H4 (cell line): Measurements from ENCODE around the gene SLC45A2. TPM values are rescaled to one million over a fixed set of nuclear protein-coding genes. Genes with fewer than 3 reads are reported as not detected.
"Not testable (repeated sequence)": the region's sequence is repeated elsewhere in the genome, so short reads cannot be mapped to it uniquely, and the experiment has no call there.

Source experiments
- DNase-seq: peaks from one replicate; pipeline ENCODE4 v3.0.0-alpha.2; 2015; ENCODE audit warnings: low spot score
- total RNA-seq: library from RNA; depleted of rRNA; stranded (reverse); fragments of >200 nt; shearing (Covaris generic); gene quantifications from 2 replicates; pipeline ENCODE4 v1.2.3, GENCODE V29; 2014

The SLC45A2 gene
- total RNA-seq, 1 experiment from 2014 or later, result not detected

DNA sequence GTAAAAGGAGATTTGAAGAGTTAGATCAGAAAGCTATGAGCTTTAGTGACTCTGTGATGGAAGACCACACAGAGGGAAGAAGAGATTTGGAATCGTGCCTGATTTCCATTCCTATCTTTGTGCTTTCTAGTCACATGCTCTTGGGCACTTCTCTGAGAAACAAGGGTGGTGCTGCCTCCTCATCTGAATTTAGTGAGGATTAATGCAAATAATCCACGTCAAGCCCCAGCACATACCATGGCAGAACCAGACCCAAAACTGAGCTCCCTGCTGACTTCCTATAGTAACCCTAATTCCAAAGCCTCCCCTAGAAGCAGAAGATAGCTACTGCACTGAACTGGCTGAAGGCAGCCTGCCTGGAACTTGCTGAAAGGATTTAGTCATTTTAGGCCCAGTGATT lies 17.7 kb downstream of the SLC45A2 start:
- DNase-seq, result no peak

DNA sequence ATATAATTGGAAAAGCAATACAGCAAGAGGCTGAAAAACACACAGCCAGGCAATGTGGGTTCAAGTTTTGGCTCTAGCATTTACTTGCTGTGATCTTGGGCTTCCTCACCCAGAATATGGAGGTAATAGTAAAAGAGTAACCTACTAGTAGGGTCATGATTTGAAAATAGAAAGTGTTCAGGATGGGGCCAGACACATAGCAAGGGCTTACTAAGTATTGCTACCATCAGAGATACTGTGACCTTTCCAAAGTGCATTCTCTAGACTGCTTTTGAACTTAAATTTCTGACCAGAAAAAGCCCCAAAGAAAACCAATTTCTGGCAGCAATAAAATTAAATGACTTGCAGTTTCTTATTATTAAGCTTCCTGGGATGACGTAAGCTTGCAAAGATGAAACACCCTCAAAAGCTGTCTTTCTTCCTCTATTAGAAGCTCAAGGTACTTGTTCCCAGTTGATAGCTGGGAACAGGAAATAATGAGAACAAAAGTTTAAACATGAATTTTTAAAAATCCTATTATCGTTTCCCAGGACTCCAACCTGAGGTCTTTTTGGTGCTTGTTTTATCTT lies 20.3 kb downstream of the SLC45A2 start:
- no peak for DNase-seq

DNA sequence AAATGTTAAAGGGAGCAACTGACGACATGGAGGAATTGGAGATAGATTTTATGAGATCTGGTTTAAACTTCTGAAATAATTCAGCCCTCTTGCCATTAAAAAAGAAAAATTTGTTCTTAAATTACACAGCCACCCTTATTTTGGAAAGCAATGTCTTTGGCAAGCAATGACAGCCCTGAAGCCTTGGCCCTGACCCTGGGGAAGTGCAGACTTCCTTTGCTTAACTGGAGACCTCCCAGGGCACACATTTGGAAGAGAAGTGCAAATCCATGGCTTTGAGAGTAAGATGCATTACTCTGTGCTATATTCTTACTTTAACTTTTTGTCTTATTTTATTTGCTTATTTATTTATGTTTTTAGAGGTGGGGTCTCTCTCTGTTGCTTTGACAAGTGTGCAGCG lies 26.3 kb downstream of the SLC45A2 start:
- no peak for DNase-seq

DNA sequence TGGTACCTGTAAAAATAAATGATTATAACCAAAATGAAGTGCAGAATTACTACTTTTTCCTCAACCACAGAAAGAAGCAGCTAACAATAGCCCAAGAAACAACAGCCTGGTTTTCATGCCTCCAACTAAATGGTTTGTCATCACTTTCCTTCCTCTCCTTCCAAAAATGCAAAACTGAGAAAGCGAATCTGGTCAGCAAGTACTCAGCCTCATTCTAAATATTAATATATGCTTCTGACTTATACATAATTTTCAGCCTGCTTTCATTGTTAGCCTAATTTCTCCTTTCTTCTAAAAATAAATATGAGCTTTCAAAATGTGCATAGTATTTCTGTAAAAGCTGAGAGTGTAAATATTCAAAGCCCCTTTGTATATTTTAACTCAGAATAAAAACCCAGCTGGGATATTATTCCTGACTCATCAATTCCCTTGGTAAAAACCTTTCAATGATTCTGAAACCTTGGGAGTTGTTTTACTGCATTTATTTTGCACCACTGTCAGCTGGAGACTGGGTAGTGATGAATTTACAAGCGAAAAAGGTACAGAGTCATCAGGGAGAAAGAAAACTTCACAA lies 26.8 kb downstream of the SLC45A2 start:
- no peak for DNase-seq

DNA sequence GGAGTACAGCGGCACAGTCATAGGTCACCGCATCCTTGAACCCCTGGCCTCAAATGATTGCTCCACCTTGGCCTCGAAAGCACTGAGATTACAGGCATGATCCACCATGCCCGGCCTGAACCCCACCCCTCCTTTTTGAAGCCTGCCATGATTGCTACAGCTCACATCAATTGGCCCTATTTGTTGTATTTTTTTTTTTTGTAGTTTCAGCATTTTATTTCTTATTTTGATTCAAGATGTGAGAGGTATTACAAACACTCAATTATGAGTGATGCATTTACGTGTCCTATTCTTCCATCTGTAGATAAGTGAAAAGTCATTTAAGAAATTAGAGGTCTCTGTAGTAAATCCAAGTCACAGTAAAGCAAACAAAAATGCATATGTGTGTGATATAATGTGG lies 32.3 kb downstream of the SLC45A2 start:
- DNase-seq, result not testable (repeated sequence)

DNA sequence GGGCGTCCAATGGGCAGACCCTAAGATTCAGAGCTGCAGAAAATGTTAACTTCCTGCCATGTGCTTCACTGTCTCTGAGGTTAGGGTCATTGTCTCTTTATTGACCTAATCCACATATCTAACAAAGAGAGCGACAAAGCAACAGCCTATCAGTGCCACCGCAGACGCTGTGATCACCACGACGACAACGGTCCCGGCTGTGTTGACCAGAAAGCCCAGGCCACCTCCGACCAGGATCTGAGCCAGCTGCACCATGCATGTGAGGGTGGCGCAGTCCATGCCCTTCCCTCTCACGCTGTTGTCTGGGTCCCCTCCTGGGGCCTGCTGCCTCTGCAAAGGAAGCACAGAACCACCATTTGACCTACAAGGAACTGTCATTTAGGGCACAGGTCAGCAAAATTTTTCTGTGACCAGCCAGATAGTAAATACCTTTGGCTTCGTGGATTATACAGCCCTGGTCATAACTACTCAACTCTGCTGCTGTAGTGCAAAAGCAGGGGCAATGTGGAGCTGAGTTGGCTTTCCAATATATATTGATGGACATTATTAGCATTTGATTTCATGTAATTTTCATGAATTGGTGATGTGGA lies 39.9 kb downstream of the SLC45A2 start:
- DNase-seq, result no peak

DNA sequence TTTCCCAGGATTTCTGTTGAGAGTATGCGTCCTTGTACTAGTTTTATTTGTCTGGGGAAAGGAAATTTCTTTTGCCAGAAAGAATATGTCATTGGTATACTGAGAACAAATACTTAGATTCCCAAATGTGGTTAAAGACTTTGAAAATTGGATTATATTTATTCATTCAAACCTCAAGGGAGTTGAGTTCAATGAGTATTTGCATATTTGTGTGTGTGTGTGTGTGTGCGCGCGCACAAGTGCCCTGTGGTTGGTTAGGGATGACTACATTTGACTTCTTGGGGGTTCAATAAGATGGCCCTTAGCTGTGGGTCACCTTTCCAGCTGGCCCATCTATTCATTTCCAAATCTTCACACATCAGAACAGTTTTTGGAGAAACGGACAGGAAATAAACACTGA lies 43.4 kb downstream of the SLC45A2 start:
- no peak for DNase-seq

DNA sequence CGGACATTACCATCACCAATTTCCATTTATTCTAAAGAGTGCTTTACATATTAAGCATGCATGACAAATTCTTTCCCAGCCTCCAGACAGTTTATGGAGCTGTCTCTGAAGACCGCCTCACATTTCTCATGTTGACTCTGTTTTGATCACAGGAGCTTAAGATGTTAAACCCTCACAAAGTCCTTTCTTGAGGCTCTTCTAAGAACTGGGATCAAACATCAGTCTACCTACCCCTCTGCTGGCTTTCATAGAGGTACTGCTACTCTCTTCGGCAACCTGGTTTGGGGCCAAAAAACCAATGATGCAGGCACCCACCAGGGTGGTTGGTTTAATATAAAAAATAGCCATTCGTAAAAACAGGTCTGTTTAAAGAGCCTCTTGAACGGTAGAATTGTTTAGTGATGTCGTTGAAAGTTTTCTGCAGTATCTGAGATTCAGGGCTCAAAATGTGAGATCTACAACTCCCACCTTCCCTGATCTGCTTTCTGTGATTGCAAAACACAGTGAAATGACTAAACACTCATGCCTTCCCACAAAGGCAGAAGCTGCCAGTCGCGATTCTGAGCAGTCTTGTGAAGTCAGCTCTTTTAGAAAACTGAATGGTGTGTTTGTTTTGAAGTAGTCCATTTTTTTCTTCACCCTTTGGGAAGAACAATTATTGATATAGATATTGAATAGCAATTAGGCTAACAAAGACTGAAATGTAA lies 44.8 kb downstream of the SLC45A2 start:
- DNase-seq, result no peak

DNA sequence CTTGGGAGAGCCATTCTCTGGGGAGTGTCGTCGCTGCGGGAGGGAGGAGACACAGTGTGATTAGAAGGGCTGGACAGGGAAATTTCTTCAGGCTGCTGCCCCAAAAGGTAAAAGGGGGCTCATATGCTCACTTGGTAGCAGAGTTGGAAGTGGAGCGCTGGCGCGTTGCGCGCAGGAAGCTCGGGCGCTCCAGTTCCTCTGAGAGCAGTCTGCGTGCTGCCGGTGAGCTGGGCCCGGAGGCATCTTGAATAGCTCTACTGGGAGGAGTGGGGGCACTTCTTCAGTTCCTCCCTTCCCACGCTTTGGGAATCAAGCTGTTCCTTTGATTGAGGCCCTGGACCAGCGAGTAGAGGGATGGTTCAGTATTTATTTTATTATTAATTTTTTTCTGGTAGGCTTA lies 45.6 kb downstream of the SLC45A2 start:
- no peak for DNase-seq

DNA sequence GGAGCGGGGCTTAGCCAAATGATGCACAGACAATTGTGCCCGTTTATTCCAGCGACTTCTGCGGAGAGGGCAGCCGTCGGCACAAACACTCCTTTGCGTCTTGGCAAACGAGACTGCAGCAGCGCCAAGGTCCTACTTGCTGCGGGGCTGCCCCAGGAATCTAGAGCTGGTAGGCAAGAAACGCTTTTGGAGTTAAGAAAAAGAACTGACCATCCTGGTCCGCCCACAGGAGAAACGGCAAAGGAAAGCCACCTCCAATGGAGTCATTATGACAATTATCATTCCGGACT lies 46.0 kb downstream of the SLC45A2 start:
- DNase-seq, result no peak

DNA sequence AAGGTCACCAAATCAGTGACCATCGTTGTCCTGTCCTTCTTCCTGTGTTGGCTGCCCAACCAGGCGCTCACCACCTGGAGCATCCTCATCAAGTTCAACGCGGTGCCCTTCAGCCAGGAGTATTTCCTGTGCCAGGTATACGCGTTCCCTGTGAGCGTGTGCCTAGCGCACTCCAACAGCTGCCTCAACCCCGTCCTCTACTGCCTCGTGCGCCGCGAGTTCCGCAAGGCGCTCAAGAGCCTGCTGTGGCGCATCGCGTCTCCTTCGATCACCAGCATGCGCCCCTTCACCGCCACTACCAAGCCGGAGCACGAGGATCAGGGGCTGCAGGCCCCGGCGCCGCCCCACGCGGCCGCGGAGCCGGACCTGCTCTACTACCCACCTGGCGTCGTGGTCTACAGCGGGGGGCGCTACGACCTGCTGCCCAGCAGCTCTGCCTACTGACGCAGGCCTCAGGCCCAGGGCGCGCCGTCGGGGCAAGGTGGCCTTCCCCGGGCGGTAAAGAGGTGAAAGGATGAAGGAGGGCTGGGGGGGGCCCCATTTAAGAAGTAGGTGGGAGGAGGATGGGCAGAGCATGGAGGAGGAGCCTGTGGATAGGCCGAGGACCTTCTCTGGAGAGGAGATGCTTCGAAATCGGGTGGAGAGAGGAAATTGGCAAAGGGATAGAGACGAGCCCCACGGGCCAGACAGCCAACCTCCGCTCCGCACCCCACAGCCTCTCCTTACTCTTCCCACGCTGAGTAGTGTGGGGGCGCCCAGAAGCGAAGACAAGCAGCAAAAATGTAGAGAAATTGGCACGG lies 46.6 kb downstream of the SLC45A2 start:
- DNase-seq, result no peak

DNA sequence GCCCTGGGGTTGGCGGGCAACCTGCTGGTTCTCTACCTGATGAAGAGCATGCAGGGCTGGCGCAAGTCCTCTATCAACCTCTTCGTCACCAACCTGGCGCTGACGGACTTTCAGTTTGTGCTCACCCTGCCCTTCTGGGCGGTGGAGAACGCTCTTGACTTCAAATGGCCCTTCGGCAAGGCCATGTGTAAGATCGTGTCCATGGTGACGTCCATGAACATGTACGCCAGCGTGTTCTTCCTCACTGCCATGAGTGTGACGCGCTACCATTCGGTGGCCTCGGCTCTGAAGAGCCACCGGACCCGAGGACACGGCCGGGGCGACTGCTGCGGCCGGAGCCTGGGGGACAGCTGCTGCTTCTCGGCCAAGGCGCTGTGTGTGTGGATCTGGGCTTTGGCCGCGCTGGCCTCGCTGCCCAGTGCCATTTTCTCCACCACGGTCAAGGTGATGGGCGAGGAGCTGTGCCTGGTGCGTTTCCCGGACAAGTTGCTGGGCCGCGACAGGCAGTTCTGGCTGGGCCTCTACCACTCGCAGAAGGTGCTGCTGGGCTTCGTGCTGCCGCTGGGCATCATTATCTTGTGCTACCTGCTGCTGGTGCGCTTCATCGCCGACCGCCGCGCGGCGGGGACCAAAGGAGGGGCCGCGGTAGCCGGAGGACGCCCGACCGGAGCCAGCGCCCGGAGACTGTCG lies 47.3 kb downstream of the SLC45A2 start:
- DNase-seq, result no peak

DNA sequence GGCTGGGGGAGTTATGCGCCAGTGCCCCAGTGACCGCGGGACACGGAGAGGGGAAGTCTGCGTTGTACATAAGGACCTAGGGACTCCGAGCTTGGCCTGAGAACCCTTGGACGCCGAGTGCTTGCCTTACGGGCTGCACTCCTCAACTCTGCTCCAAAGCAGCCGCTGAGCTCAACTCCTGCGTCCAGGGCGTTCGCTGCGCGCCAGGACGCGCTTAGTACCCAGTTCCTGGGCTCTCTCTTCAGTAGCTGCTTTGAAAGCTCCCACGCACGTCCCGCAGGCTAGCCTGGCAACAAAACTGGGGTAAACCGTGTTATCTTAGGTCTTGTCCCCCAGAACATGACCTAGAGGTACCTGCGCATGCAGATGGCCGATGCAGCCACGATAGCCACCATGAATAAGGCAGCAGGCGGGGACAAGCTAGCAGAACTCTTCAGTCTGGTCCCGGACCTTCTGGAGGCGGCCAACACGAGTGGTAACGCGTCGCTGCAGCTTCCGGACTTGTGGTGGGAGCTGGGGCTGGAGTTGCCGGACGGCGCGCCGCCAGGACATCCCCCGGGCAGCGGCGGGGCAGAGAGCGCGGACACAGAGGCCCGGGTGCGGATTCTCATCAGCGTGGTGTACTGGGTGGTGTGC lies 48.0 kb downstream of the SLC45A2 start, which contains the start of gene RXFP3:
RXFP3 (plus strand) TSS at position 6 of the 636 bp plus-strand sequence; CDS start at position 361, 355 bp downstream.
- DNase-seq, result no peak

DNA sequence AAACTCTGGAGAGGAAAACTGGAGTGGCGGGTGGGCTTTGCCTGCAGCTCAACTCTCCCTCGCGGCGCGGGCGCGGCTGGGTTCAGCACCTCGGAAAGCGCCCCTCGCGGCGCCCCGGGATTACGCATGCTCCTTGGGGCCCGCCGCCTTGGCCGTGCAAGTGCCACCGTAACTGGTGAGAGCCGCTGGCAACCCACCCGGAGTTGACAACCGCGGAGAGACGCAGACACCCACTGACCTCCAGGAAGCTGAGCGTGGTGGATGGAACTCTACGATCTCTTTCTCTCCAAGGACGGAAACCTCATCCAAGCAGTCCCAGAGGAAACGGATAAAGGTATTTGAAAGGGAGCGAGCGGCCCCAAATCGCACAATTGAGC lies 48.5 kb downstream of the SLC45A2 start:
- DNase-seq, result no peak

DNA sequence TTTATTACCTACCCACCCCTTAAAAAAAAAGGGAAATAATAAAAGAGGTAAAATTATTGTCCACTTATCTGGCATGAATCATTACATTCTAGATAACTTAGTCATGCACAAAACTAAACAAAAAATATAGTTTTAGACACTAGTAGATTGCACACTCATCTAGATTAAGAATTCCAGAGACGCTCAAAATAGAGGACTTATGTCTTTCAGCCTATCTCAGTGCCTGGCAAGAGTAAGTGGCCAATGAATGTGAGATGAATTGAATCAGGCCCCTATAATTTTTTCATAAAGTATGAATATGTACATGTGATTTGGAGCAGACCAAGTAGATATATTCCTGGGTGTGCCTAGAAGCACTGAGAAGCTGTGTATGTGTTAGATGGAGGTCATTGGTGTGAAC lies 50.3 kb downstream of the SLC45A2 start:
- no peak for DNase-seq

DNA sequence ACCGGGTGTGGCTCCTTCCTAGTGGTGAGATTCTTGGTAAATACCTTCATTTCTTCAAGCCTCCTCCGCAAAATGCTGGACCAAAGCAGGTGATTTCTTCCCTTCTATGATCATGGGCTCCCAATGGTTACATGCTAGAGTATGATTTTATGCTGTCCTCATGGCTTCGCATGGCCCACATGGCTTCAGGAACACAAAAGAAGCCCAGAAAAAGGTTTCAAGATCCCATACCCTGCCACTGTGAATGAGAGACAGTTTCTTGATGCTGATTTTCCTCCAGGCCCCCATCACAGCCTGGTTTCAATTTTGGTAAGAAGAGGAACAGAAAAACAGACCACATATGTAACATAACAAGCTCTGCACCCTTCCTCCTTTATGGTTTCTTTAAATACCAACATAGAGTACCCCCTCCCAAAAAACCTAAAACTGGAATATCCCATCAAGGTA lies 50.7 kb downstream of the SLC45A2 start:
- DNase-seq, result no peak

DNA sequence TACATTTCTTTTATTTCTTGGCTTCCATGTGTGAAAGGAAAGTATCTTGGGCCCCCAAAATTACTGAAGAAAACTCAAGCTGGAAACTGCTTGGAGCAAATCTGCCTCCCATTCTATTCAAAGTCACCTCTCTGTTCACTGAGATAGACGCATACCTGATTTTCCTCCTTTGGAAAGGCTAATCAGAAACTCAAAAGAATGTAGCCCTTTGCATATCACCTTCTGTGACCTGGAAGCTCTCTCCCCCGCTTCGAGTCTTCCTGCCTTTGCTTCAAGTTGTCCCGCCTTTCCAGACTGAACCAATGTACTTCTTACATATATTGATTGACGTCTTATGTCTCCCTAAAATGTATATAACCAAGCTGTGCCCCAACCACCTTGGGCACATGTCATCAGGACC lies 53.4 kb downstream of the SLC45A2 start:
- no peak for DNase-seq

DNA sequence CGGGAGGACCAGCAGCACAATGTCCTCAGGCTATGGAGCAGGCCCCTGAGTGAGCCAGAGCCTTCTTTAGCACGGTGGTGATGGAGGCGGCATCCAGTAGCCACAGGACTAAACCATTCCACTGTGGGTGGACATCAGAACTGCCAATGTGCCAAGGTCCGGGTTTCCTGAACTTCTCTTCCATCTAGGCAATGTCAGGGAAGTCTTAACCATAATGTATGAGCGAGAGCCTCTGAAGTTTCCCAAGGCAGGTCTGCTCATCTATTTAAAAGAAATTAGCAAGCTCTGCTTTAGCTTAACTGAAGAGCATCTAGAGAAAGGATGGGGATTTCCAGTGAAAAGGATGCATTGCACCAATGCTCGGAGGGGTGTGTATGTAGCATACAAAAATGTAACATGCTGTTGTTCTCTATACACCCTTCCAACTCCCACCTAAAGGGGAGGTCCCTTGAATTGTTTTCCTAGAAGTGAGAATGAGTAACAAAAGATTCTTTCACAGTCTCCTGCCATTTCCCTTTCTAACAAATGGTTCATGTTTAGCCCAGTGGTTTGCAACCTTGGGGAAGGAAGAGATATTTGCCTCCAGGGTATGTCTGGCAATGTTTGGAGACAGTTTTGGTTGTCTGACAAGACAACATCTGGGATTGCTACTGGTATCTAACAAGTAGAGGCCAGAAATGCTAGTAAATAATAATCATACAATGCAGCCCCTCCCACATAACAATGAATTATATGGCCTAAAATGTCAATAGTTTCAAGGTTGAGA lies 54.4 kb downstream of the SLC45A2 start:
- DNase-seq, result no peak

DNA sequence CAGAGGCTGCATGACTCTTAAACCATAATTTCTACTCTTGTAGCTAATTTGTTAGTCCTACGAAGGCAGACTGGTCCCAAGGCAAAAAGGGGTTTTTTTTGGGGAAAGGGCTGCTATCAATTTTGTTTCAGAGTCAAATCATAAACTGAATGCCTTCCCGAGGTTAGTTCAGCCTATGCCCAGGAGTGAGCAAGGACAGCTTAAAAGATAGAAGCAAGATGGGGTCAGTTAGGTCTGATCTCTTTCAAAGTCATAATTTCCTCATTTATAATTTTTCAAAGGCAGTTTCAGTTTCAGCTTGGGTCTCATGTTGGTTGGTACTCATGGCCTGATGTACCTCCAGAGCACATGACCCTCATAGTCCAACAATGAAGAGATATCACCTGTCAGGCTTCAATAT lies 56.2 kb downstream of the SLC45A2 start:
- no peak for DNase-seq

DNA sequence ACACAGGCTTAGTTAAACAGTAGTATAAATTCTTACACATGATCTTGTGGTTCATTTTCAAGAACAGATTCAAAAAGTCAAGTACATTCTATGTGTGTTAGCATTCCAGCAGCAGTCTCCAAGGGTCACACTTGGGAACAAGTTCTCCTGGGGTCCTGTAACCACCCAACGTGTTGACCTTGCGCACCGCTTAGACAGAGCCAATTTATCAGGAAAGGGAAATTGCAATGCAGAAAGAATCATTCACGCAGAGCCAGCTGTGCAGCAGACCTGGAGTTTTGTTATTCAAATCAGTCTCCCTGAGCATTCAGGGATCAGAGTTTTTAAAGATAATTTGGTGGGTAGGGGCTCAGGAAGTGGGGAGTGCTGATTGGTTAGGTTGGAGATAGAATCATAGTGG lies 56.8 kb downstream of the SLC45A2 start:
- DNase-seq, result no peak

DNA sequence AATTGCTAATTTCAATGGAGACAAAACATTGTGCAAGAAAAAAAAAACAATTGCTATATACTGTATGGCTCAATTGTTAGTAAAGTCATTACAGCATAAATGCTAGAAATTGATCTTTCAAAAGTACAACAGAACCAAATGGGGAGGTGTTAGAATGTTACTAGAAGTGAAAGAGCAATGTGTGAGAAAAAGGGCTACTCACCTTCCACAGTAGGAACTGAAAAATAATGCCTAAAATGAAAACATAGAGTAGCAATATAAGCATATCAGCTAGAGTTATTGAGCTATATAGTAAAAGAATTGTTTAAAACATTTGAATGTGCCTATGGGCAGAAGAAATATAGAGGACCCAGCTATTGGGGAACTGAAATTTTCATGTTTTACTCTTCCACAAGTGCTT lies 59.2 kb downstream of the SLC45A2 start:
- no peak for DNase-seq
